ENCODE results near the gene ELL2. TPM values are rescaled to one million over a fixed set of nuclear protein-coding genes. Genes with fewer than 3 reads are reported as not detected.
A peak's percentile ranks its signal among the peaks of the same experiment; 100 is the strongest.
"Not testable (repeated sequence)": the region's sequence is repeated elsewhere in the genome, so short reads cannot be mapped to it uniquely, and the experiment has no call there.

The ELL2 gene
- total RNA-seq, 1 experiment from 2014 or later: 11.2 TPM

GRCh38 chr5:95879661-95880060 is 82.0 kb downstream of the ELL2 start:
- no peak for DNase-seq (ENCODE audit: low read depth, low spot score)
- in situ Hi-C loops (cut with HindIII; ENCODE audit: low pct_unique_long_range_greater_than_20kb, low sequenced_read_pairs): no loop called here

- no peak for DNase-seq (ENCODE audit: low read depth, low spot score)
- in situ Hi-C loops (cut with HindIII; ENCODE audit: low pct_unique_long_range_greater_than_20kb, low sequenced_read_pairs): no loop called here
These were observed 83.0 kb downstream of the ELL2 start for GRCh38 chr5:95878417-95879323.

GRCh38 chr5:95876782-95877181 is 84.9 kb downstream of the ELL2 start:
- DNase-seq (ENCODE audit: low read depth, low spot score): no peak
- in situ Hi-C loops (cut with HindIII; ENCODE audit: low pct_unique_long_range_greater_than_20kb, low sequenced_read_pairs): no loop called here

- no peak for DNase-seq (ENCODE audit: low read depth, low spot score)
- in situ Hi-C loops (cut with HindIII; ENCODE audit: low pct_unique_long_range_greater_than_20kb, low sequenced_read_pairs): no loop called here
These were observed 87.4 kb downstream of the ELL2 start for GRCh38 chr5:95874246-95874645.

- no peak for DNase-seq (ENCODE audit: low read depth, low spot score)
- in situ Hi-C loops (cut with HindIII; ENCODE audit: low pct_unique_long_range_greater_than_20kb, low sequenced_read_pairs): no loop called here
These were observed 88.3 kb downstream of the ELL2 start for GRCh38 chr5:95873351-95873750.

- DNase-seq (ENCODE audit: low read depth, low spot score): no peak
- in situ Hi-C loops (cut with HindIII; ENCODE audit: low pct_unique_long_range_greater_than_20kb, low sequenced_read_pairs): no loop called here
These were observed 89.0 kb downstream of the ELL2 start for GRCh38 chr5:95872346-95873268.

- in situ Hi-C loops (cut with HindIII; ENCODE audit: low pct_unique_long_range_greater_than_20kb, low sequenced_read_pairs): no loop called here
- DNase-seq (ENCODE audit: low read depth, low spot score): no peak
These were observed 90.4 kb downstream of the ELL2 start for GRCh38 chr5:95871146-95871806.

- in situ Hi-C loops (cut with HindIII; ENCODE audit: low pct_unique_long_range_greater_than_20kb, low sequenced_read_pairs): no loop called here
- DNase-seq (ENCODE audit: low read depth, low spot score): no peak
These were observed 91.5 kb downstream of the ELL2 start for GRCh38 chr5:95870105-95870672.

- DNase-seq (ENCODE audit: low read depth, low spot score); in situ Hi-C loops (cut with HindIII; ENCODE audit: low pct_unique_long_range_greater_than_20kb, low sequenced_read_pairs): not testable (repeated sequence)
These were observed 92.3 kb downstream of the ELL2 start for GRCh38 chr5:95869173-95869855.

- no peak for DNase-seq (ENCODE audit: low read depth, low spot score)
- in situ Hi-C loops (cut with HindIII; ENCODE audit: low pct_unique_long_range_greater_than_20kb, low sequenced_read_pairs): no loop called here
These were observed 93.5 kb downstream of the ELL2 start for GRCh38 chr5:95868136-95868535.

- in situ Hi-C loops (cut with HindIII; ENCODE audit: low pct_unique_long_range_greater_than_20kb, low sequenced_read_pairs): no loop called here
- DNase-seq (ENCODE audit: low read depth, low spot score): no peak
These were observed 95.1 kb downstream of the ELL2 start for GRCh38 chr5:95866435-95867040.

GRCh38 chr5:95864944-95865504 is 96.6 kb downstream of the ELL2 start:
- in situ Hi-C loops (cut with HindIII; ENCODE audit: low pct_unique_long_range_greater_than_20kb, low sequenced_read_pairs): no loop called here
- peak; percentile 61 for DNase-seq (ENCODE audit: low read depth, low spot score)

- in situ Hi-C loops (cut with HindIII; ENCODE audit: low pct_unique_long_range_greater_than_20kb, low sequenced_read_pairs): no loop called here
- no peak for DNase-seq (ENCODE audit: low read depth, low spot score)
These were observed 97.2 kb downstream of the ELL2 start for GRCh38 chr5:95864456-95864855.

- in situ Hi-C loops (cut with HindIII; ENCODE audit: low pct_unique_long_range_greater_than_20kb, low sequenced_read_pairs): no loop called here
- no peak for DNase-seq (ENCODE audit: low read depth, low spot score)
These were observed 98.3 kb downstream of the ELL2 start for GRCh38 chr5:95863383-95863757.

GRCh38 chr5:95862671-95863382 is 98.8 kb downstream of the ELL2 start:
- in situ Hi-C loops (cut with HindIII; ENCODE audit: low pct_unique_long_range_greater_than_20kb, low sequenced_read_pairs): no loop called here
- no peak for DNase-seq (ENCODE audit: low read depth, low spot score)

Data from SK-MEL-5 (cell line).